Duodenal mucosa (tissue), 2 donors: Measurements from ENCODE around the gene RALGPS1.

Experiments
- H3K27ac ChIP-seq: one replicate; pipeline ENCODE4 v1.7.0; 2013; ENCODE audit warnings: low read depth, low read length
- H3K27me3 ChIP-seq, 2 donors: one replicate each; pipeline ENCODE4 v1.7.0; 2013; ENCODE audit warnings: low read length in 2 of 2, control low read depth in 1 of 2; ENCODE audit not compliant: insufficient read depth in 2 of 2, control insufficient read depth in 1 of 2
- H3K36me3 ChIP-seq, 2 donors: one replicate each; pipeline ENCODE4 v1.7.0; 2013; ENCODE audit warnings: low read length in 2 of 2, control low read depth in 1 of 2; ENCODE audit not compliant: insufficient read depth in 2 of 2, control insufficient read depth in 1 of 2
- H3K4me1 ChIP-seq, 2 donors: one replicate each; pipeline ENCODE4 v1.7.0; 2013; ENCODE audit warnings: low read length in 2 of 2, control low read depth in 1 of 2; ENCODE audit not compliant: insufficient read depth in 2 of 2, control insufficient read depth in 1 of 2
- H3K4me3 ChIP-seq, 2 donors: one replicate each; pipeline ENCODE4 v1.7.0; 2013; ENCODE audit warnings: low read length in 2 of 2, low read depth in 1 of 2
- H3K9ac ChIP-seq, 2 donors: one replicate each; pipeline ENCODE4 v1.7.0; 2013; ENCODE audit warnings: low read length in 2 of 2, low read depth in 1 of 2
- H3K9me3 ChIP-seq, 2 donors: one replicate each; pipeline ENCODE4 v1.7.0; 2013; ENCODE audit warnings: low read length in 2 of 2, control low read depth in 1 of 2; ENCODE audit not compliant: control insufficient read depth in 1 of 2

RALGPS1 gene

GRCh38 chr9:126914458-126915280 is at the start of gene RALGPS1:
Gene RALGPS1, plus strand, starts transcription at chr9:126914782. Its CDS starts 47,508 bp downstream, at chr9:126962290.
- Histone ChIP-seq H3K27me3 (no peaks in the 10 kb centered on the region), H3K36me3 (no peaks in the 10 kb centered on the region), H3K4me3 (peak within 1 kb of the TSS; percentile 75 to 76), H3K9me3 (no peaks in the 10 kb centered on the region), H3K4me1 (peaks cover 23 to 27% of the 10 kb centered on the region in 2 donors), H3K9ac (peak within 1 kb of the TSS; percentile 81 to 83), H3K27ac (peak within 1 kb of the TSS; percentile 80)

- H3K27me3 ChIP-seq: no peaks in the 10 kb centered on the region
- H3K9ac ChIP-seq: no peak overlapping the region
- H3K4me1 ChIP-seq: no peaks in the 10 kb centered on the region
- no peak overlapping the region for H3K4me3 ChIP-seq
- H3K9me3 ChIP-seq: no peaks in the 10 kb centered on the region
- H3K36me3 ChIP-seq: peaks cover 7 to 11% of the 10 kb centered on the region in 2 donors
- no peak overlapping the region for H3K27ac ChIP-seq
Measured at GRCh38 chr9:126869368-126869767, 45.2 kb upstream of the RALGPS1 start.

- H3K27ac ChIP-seq: no peak overlapping the region
- H3K4me3 ChIP-seq: no peak overlapping the region
- H3K36me3 ChIP-seq: peaks cover 7 to 13% of the 10 kb centered on the region in 2 donors
- H3K9me3 ChIP-seq: no peaks in the 10 kb centered on the region
- H3K27me3 ChIP-seq: no peaks in the 10 kb centered on the region
- H3K9ac ChIP-seq: no peak overlapping the region
- no peaks in the 10 kb centered on the region for H3K4me1 ChIP-seq
Measured at GRCh38 chr9:126872516-126872915, 42.1 kb upstream of the RALGPS1 start.

GRCh38 chr9:126874546-126875314 is 39.9 kb upstream of the RALGPS1 start:
- Histone ChIP-seq H3K36me3 (peaks cover 6 to 13% of the 10 kb centered on the region in 2 donors), H3K9ac (no peak overlapping the region), H3K9me3 (no peaks in the 10 kb centered on the region), H3K27ac (no peak overlapping the region), H3K4me1 (no peaks in the 10 kb centered on the region), H3K27me3 (no peaks in the 10 kb centered on the region), H3K4me3 (no peak overlapping the region)

GRCh38 chr9:126875756-126876510 is 38.6 kb upstream of the RALGPS1 start:
- Histone ChIP-seq H3K4me1 (no peaks in the 10 kb centered on the region), H3K27ac (no peak overlapping the region), H3K27me3 (no peaks in the 10 kb centered on the region), H3K36me3 (peaks cover 16 to 25% of the 10 kb centered on the region in 2 donors), H3K9ac (no peak overlapping the region), H3K4me3 (no peak overlapping the region), H3K9me3 (no peaks in the 10 kb centered on the region)

GRCh38 chr9:126876531-126876930 is 38.1 kb upstream of the RALGPS1 start:
- Histone ChIP-seq H3K36me3 (peaks cover 16 to 28% of the 10 kb centered on the region in 2 donors), H3K4me3 (no peak overlapping the region), H3K9me3 (no peaks in the 10 kb centered on the region), H3K9ac (no peak overlapping the region), H3K27ac (no peak overlapping the region), H3K4me1 (no peaks in the 10 kb centered on the region), H3K27me3 (no peaks in the 10 kb centered on the region)

GRCh38 chr9:126877418-126877817 is 37.2 kb upstream of the RALGPS1 start:
- Histone ChIP-seq H3K36me3 (peaks cover 16 to 30% of the 10 kb centered on the region in 2 donors), H3K9ac (no peak overlapping the region), H3K27ac (no peak overlapping the region), H3K4me1 (no peaks in the 10 kb centered on the region), H3K9me3 (no peaks in the 10 kb centered on the region), H3K4me3 (no peak overlapping the region), H3K27me3 (no peaks in the 10 kb centered on the region)

- H3K4me1 ChIP-seq: no peaks in the 10 kb centered on the region
- H3K27ac ChIP-seq: no peak overlapping the region
- peaks cover 16 to 40% of the 10 kb centered on the region in 2 donors for H3K36me3 ChIP-seq
- no peaks in the 10 kb centered on the region for H3K27me3 ChIP-seq
- no peak overlapping the region for H3K4me3 ChIP-seq
- H3K9ac ChIP-seq: no peak overlapping the region
- no peaks in the 10 kb centered on the region for H3K9me3 ChIP-seq
Measured at GRCh38 chr9:126879288-126879687, 35.3 kb upstream of the RALGPS1 start.

- Histone ChIP-seq H3K36me3 (peaks cover 16 to 40% of the 10 kb centered on the region in 2 donors), H3K9ac (no peak overlapping the region)
Measured at GRCh38 chr9:126880226-126880946, 34.2 kb upstream of the RALGPS1 start.

More at GRCh38 chr9:126880226-126880946, 34.2 kb upstream of the RALGPS1 start:
- no peaks in the 10 kb centered on the region for H3K4me1 ChIP-seq
- no peaks in the 10 kb centered on the region for H3K9me3 ChIP-seq
- no peak overlapping the region for H3K4me3 ChIP-seq
- H3K27me3 ChIP-seq: no peaks in the 10 kb centered on the region
- H3K27ac ChIP-seq: no peak overlapping the region
